ENCODE results near the gene ZPBP2.
"Not testable (repeated sequence)": the region's sequence is repeated elsewhere in the genome, so short reads cannot be mapped to it uniquely, and the experiment has no call there.

ZPBP2 gene, protein sequence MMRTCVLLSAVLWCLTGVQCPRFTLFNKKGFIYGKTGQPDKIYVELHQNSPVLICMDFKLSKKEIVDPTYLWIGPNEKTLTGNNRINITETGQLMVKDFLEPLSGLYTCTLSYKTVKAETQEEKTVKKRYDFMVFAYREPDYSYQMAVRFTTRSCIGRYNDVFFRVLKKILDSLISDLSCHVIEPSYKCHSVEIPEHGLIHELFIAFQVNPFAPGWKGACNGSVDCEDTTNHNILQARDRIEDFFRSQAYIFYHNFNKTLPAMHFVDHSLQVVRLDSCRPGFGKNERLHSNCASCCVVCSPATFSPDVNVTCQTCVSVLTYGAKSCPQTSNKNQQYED

DNA sequence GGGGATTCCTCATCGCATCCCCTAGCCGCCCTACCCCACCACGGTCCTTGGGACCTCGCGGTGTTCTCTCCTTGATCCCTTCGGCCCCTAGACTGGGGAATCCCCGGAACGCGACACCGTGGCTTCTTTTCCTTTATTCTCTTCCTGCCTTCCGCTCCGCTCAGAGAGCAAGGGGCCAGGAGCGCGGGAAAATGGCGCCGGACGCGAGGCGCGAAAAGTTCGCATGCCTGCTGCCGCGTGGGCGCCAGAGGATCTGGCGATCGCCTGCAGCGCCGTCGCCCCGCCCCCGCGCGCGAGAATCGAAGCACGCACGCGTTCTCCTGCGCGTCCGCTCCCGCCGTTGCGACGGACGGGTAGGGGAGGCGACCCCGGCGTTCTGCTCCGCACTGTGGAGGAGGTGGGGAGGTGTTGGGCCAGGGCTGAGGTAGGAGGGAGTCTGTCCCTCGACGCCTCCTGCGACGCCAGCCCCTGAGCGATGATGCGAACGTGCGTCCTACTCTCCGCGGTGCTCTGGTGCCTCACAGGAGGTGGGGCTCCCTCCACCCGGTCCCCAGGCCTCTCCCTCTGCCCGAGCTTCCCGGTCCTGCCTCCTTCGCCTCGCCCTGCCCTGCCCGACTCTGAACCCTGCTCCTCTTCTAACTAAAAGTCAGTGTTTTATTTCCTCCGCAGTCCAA is at the start of gene ZPBP2:
ZPBP2 (plus strand) TSS at position 323 of the 674 bp plus-strand sequence; CDS start at position 476, 153 bp downstream.
- no peak for DNase-seq (ENCODE audit: low read depth, low spot score)

GRCh38 chr17:39818358-39819000 is 49.5 kb upstream of the ZPBP2 start:
- no peak for DNase-seq (ENCODE audit: low read depth, low spot score)

GRCh38 chr17:39820541-39820940 is 47.5 kb upstream of the ZPBP2 start:
- no peak for DNase-seq (ENCODE audit: low read depth, low spot score)

- DNase-seq (ENCODE audit: low read depth, low spot score), result no peak
These were observed 47.0 kb upstream of the ZPBP2 start for GRCh38 chr17:39820987-39821386.

GRCh38 chr17:39822051-39822451 is 46.0 kb upstream of the ZPBP2 start:
- no peak for DNase-seq (ENCODE audit: low read depth, low spot score)

GRCh38 chr17:39823407-39824054 is 44.5 kb upstream of the ZPBP2 start:
- DNase-seq (ENCODE audit: low read depth, low spot score), result no peak

- no peak for DNase-seq (ENCODE audit: low read depth, low spot score)
These were observed 41.7 kb upstream of the ZPBP2 start for GRCh38 chr17:39826334-39826733.

DNA sequence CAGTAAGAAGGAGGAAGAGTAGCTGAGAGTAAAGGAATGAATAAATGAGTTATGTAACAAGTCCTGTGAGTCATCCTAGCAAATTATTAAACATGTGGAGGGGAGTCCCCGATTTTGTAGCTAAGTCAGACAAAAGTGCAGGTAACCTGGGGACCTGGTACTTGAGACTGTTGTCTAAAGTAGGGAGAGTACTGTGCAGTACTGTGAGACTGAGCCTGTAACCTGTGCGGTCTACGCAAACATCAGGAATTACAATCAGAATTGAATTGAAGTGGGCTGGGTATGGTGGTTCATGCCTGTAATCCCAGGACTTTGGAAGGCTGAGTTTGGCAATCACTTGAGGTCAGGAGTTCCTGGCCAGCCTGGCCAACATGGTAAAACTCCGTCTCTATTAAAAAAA is 39.6 kb upstream of the ZPBP2 start:
- no peak for DNase-seq (ENCODE audit: low read depth, low spot score)

DNA sequence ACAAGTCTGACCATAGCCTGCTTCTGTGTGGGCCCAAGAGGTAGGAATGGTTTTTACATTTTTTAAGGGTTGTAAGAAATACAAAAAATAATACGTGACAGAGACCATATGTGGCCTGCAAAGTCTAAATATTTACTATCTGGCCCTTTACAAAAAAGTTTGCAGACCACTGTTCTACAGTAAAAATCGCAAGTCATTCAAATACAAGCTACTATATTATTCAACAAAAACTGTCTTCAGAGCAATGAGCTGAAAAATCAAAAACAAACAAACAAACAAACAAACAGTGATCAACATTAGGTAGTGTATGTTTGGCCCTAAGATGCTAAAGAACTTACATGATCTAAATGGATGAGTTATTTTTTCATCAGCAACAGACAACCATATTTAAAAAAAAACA is 36.4 kb upstream of the ZPBP2 start:
- no peak for DNase-seq (ENCODE audit: low read depth, low spot score)

DNA sequence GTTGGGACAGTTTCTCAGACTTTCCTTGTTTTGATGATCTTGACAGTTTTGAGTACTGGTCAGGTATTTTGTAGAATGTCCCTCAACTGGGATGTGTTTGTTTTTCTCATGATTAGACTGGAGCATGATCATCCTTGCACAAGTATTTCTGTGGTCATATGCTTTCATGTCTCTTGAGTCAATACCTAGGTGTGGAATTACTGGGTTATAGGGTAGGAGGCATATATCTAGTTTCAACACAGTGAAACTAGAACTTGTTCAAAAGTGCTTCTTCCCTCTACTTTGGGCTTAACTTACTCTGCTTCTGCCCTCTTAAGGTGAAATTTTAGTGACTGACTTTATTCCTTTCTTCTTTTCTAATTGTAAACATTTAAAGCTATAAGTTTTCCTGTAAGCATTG is 34.0 kb upstream of the ZPBP2 start:
- no peak for DNase-seq (ENCODE audit: low read depth, low spot score)

- DNase-seq (ENCODE audit: low read depth, low spot score), result no peak
These were observed 32.8 kb upstream of the ZPBP2 start for GRCh38 chr17:39835038-39835786.

DNA sequence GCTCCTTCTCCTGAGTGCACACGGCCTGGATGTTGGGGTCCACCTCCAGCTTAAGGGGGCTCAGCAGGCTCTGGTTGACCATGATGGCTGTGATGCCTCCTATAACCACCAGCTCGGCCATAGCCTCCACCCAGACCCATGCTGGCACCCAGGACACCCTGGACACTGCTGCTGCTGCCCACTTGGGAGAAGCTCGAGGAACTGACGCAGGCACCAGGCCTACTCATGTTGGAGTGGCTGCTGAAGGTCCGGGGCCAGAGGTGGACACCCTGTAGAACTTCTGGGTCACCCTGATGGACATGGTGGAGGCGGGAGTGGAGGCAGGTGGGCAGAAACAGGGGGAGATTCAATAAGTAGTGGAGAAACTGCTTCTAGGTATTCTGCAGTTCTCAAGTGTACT is 31.9 kb upstream of the ZPBP2 start:
- no peak for DNase-seq (ENCODE audit: low read depth, low spot score)

GRCh38 chr17:39838057-39838456 is 29.9 kb upstream of the ZPBP2 start:
- DNase-seq (ENCODE audit: low read depth, low spot score), result no peak

DNA sequence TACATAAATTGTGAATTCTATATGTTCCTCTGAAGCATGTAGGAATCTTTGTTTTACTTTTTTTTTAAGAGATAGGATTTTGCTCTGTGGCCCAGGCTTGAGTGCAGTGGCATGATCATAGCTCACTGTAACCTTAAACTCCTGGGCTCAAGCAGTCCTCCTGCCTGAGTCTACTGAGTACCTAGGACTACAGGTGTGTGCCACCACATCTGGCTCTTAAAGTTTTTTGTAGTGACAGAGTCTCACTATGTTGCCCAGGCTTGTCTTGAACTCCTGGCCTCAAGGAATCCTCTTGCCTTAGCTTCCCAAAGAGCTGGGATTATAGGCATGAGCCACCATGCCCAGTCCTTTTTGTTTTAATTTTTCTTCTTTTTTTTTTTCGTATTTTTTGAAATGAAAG is 29.2 kb upstream of the ZPBP2 start:
- no peak for DNase-seq (ENCODE audit: low read depth, low spot score)

GRCh38 chr17:39841134-39841683 is 26.8 kb upstream of the ZPBP2 start:
- no peak for DNase-seq (ENCODE audit: low read depth, low spot score)

DNA sequence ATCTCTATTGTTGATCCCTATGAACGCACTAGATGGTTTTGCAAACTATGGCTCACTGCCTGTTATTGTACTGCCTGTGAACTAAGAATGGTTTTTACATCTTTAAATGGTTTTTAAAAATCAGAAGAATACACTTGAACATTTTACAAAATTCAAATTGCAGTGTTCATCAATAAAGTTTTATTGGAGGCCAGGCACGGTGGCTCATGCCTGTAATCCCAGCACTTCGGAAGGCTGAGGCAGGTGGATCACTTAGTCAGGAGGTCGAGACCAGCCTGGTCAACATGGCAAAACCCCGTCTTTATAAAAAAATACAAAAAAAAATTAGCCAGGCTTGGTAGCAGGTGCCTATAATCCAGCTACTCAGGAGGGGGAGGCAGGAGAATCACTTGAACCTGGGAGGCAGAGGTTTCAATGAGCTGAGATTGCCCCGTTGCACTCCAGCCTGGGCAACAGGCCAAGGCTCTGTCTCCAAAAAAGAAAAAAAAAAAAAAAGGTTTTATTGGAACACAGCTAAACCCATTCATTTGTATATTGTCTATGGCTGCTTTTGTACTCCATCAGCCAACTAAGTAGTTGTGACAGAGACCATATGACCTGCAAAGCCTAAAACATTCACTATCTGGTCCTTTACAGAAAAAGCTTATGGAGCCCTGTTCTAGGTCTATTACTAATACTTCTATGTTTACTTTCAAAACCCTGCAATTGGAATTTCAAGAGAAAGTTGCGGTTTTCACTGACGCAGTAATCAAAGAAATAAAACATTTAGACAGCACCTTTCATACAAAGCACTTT is 22.8 kb upstream of the ZPBP2 start:
- DNase-seq (ENCODE audit: low read depth, low spot score), result no peak

GRCh38 chr17:39846205-39846604 is 21.8 kb upstream of the ZPBP2 start:
- no peak for DNase-seq (ENCODE audit: low read depth, low spot score)

GRCh38 chr17:39848600-39848999 is 19.4 kb upstream of the ZPBP2 start:
- no peak for DNase-seq (ENCODE audit: low read depth, low spot score)

GRCh38 chr17:39850186-39850585 is 17.8 kb upstream of the ZPBP2 start:
- DNase-seq (ENCODE audit: low read depth, low spot score), result not testable (repeated sequence)

- DNase-seq (ENCODE audit: low read depth, low spot score), result no peak
These were observed 15.8 kb upstream of the ZPBP2 start for GRCh38 chr17:39852239-39852638.

All from activated naive CD8-positive, alpha-beta T cell treated with anti-CD3 and anti-CD28 coated beads, Interleukin-2, amount 50 U/mL, for 16 hours (primary cell).